ENCODE results near the gene ANKRD34C.

DNA sequence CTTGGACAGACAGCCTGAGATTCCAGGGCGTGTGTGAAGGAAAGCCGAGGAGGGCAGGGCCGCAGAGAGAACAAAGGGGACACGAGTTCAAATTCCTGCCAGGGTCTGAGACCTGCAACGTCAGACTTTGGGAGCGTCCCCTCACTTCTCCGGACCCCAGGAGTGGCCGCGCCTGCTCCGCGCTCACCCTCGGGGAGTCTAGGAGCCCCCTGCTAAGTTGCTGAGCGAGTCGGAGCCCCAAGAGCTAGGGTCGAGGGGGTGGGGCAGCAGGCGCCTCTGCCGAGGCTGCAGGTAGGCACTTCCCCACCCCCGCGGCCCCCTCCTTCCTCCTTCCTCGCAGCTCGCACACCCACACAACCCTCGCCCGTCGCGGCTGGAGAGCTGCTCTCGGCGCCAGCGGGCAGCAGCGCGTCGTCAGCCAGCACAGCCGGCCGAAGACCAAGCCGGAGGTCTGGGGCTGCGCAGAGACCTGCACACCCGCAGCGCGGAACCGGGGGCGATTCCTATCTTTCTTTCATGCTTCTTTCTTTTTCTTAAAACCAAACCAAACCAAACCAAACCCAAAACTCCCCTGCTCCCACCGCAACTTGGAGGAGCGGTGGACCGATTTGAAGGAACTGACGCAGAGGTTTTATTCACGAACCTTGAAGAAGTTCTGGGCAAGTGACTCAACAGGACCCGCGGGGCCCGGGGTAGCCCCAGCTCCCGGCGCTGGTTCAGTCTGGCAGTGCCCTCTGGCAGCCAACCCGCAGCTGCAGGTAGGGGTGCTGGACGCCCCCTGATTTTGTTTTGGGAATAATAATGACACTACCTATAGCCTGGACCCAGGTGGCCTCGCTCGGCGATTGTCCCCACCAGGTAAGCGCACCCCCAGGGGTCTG lies at the start of gene ANKRD34C:
- TF ChIP-seq, protein P1, sequence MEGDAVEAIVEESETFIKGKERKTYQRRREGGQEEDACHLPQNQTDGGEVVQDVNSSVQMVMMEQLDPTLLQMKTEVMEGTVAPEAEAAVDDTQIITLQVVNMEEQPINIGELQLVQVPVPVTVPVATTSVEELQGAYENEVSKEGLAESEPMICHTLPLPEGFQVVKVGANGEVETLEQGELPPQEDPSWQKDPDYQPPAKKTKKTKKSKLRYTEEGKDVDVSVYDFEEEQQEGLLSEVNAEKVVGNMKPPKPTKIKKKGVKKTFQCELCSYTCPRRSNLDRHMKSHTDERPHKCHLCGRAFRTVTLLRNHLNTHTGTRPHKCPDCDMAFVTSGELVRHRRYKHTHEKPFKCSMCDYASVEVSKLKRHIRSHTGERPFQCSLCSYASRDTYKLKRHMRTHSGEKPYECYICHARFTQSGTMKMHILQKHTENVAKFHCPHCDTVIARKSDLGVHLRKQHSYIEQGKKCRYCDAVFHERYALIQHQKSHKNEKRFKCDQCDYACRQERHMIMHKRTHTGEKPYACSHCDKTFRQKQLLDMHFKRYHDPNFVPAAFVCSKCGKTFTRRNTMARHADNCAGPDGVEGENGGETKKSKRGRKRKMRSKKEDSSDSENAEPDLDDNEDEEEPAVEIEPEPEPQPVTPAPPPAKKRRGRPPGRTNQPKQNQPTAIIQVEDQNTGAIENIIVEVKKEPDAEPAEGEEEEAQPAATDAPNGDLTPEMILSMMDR (IDR thresholded peaks at IDR 0.05): no peak
- TF ChIP-seq EP300 (IDR thresholded peaks at IDR 0.05; ENCODE audit: borderline replicate concordance in 1 of 2, low read depth in 1 of 2, low read length in 1 of 2): no peak
- no peak for TF ChIP-seq RXRA (IDR thresholded peaks at IDR 0.05; ENCODE audit: borderline replicate concordance, low read depth)
- TF ChIP-seq, protein P2, sequence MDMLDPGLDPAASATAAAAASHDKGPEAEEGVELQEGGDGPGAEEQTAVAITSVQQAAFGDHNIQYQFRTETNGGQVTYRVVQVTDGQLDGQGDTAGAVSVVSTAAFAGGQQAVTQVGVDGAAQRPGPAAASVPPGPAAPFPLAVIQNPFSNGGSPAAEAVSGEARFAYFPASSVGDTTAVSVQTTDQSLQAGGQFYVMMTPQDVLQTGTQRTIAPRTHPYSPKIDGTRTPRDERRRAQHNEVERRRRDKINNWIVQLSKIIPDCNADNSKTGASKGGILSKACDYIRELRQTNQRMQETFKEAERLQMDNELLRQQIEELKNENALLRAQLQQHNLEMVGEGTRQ (IDR thresholded peaks at IDR 0.05; ENCODE audit: borderline replicate concordance, low read depth, low read length): no peak
